ENCODE measurements around the gene FSD1.
"Not testable (repeated sequence)": the region's sequence is repeated elsewhere in the genome, so short reads cannot be mapped to it uniquely, and the experiment has no call there.

Gene FSD1

DNA sequence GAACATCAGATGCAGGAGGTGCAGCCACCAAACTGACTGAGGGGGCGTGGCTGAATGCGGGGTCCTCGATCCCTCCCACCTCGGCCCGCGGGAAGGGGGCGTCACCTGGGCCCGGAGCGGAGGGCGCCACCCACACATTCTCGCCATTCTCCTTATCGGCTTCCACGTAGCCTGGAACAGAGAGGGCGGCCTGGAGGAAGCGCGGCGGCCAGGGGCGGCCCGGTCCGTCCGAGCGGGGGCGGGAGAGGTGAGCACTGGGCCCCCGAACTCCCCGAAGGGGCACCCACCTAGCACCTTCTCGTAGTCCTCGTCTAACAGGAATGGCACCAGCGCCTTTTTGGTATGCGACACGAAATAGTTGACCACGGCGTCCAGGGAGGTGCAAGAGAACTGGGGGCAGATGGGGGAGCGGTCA, 22.4 kb downstream of the FSD1 start:
- Histone ChIP-seq H3K27ac (ENCODE audit: low read length) (no peak overlapping the region), H3K27me3 (ENCODE audit: low read depth, low read length) (no peaks in the 10 kb centered on the region), H3K9ac (ENCODE audit: low read length) (no peak overlapping the region), H2AFZ (ENCODE audit: low read depth, low read length) (no peak overlapping the region), H3K9me3 (ENCODE audit: insufficient read depth, low read length) (no peaks in the 10 kb centered on the region), H3K79me2 (ENCODE audit: low read length) (no peaks in the 10 kb centered on the region), H3K4me2 (ENCODE audit: low read length) (no peak overlapping the region), H4K20me1 (ENCODE audit: insufficient read depth, low read length) (no peaks in the 10 kb centered on the region), H3K4me1 (ENCODE audit: low read length) (no peaks in the 10 kb centered on the region), H3K4me3 (ENCODE audit: low read length) (no peak overlapping the region), H3K36me3 (replicated peaks; ENCODE audit: low read depth, low read length) (no peaks in the 10 kb centered on the region)
- TF ChIP-seq EZH2phosphoT487 (IDR thresholded peaks at IDR 0.05; ENCODE audit: low read depth) = no peak
- TF ChIP-seq, protein P1, sequence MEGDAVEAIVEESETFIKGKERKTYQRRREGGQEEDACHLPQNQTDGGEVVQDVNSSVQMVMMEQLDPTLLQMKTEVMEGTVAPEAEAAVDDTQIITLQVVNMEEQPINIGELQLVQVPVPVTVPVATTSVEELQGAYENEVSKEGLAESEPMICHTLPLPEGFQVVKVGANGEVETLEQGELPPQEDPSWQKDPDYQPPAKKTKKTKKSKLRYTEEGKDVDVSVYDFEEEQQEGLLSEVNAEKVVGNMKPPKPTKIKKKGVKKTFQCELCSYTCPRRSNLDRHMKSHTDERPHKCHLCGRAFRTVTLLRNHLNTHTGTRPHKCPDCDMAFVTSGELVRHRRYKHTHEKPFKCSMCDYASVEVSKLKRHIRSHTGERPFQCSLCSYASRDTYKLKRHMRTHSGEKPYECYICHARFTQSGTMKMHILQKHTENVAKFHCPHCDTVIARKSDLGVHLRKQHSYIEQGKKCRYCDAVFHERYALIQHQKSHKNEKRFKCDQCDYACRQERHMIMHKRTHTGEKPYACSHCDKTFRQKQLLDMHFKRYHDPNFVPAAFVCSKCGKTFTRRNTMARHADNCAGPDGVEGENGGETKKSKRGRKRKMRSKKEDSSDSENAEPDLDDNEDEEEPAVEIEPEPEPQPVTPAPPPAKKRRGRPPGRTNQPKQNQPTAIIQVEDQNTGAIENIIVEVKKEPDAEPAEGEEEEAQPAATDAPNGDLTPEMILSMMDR (IDR thresholded peaks at IDR 0.05; ENCODE audit: low read depth, low read length) = no peak

DNA sequence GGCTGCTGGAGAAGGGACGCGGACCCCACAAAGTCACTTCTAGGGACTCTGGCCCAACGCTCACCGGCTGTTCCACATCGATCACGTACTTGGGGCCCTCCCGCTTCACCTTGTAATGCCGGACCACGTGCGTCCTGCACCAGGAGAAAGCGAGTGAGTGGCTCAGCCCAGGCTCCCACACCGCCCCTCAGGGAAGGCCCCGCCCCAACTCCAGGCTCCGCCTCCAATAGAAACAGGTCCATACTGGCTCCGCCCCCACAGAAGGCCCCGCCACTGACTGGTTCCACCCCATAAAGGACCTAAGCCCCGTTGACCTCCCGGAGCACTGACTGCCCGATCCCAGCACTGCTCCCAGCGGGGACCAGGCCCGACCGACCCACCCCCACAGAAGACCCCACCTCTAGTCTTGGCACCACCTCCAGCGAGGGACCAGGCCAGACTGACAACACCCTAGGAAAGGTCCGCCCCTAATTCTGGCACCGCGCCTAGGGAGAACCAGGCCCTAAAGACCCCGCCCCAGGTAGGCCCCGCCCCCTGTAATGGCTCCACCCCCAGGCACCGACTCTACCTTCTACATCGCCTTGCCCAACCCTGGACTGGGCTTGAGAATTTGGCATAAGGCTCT, 23.0 kb downstream of the FSD1 start:
- H3K4me1 ChIP-seq (ENCODE audit: low read length) = no peaks in the 10 kb centered on the region
- TF ChIP-seq, protein P1 (IDR thresholded peaks at IDR 0.05; ENCODE audit: low read depth, low read length) = no peak
- TF ChIP-seq EZH2phosphoT487 (IDR thresholded peaks at IDR 0.05; ENCODE audit: low read depth) = no peak
- H3K27me3 ChIP-seq (ENCODE audit: low read depth, low read length) = no peaks in the 10 kb centered on the region
- H3K9me3 ChIP-seq (ENCODE audit: insufficient read depth, low read length) = no peaks in the 10 kb centered on the region
- H3K36me3 ChIP-seq (replicated peaks; ENCODE audit: low read depth, low read length) = no peaks in the 10 kb centered on the region
- no peak overlapping the region for H3K4me2 ChIP-seq (ENCODE audit: low read length)
- H3K4me3 ChIP-seq (ENCODE audit: low read length) = no peak overlapping the region
- no peak overlapping the region for H2AFZ ChIP-seq (ENCODE audit: low read depth, low read length)
- no peak overlapping the region for H3K9ac ChIP-seq (ENCODE audit: low read length)
- H3K27ac ChIP-seq (ENCODE audit: low read length) = no peak overlapping the region
- no peaks in the 10 kb centered on the region for H4K20me1 ChIP-seq (ENCODE audit: insufficient read depth, low read length)
- H3K79me2 ChIP-seq (ENCODE audit: low read length) = no peaks in the 10 kb centered on the region

DNA sequence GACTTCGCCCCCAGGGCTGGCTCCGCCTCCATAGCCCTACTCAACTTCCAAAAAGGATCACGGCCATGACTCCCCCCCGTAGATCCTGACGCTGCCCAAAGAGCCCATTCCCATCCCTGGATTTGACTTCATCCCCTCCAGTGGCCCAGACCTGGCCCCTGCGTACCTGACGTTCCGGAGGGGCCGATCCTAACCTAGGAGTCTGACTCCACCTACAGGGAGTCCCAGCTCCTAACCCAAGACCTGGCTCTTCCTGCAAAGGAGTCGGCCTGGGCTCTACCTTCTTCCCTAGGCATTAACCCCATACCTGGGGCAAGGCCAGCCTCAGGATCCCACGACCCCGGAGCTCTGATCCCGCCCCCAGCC, 23.5 kb downstream of the FSD1 start:
- H3K27ac ChIP-seq (ENCODE audit: low read length) = no peak overlapping the region

DNA sequence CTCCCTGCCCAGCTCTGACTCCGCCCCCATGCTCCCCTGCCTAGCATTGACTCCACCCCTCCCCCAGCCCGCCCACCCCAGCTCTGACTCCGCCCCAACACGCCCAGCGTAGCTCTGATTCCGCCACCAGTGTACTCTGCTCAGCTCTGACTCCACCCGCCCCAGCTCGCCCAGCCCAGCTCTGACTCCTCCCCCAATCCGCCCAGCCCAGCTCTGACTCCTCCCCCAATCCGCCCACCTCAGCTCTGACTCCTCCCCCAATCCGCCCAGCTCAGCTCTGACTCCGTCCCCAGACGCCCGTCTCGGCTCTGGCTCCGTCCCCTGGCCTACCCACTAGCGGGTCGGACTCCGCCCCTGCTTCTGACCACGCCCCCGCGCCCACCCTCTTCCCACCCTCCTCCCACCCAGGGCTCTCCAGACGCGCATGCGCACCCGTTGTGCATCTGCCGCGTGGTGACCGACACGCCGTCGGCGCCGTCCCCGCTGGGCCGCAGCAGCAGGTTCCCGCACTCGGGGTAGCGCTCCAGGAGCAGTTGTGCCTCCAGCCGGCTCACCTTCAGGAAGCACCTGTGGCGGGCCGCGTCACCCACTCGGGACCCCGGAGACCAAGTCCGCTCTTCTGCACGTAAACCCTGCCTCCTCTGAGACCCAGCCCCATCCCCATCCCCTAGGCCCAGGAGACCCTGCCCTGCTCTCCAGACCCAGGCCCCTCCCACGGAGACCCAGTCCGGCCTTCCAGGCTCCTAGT, 24.0 kb downstream of the FSD1 start:
- no peak overlapping the region for H2AFZ ChIP-seq (ENCODE audit: low read depth, low read length)
- H3K9ac ChIP-seq (ENCODE audit: low read length) = no peak overlapping the region
- no peak overlapping the region for H3K4me2 ChIP-seq (ENCODE audit: low read length)

More for the DNA sequence above, 23.5 kb downstream of the FSD1 start:
- no peaks in the 10 kb centered on the region for H3K27me3 ChIP-seq (ENCODE audit: low read depth, low read length)
- H3K9me3 ChIP-seq (ENCODE audit: insufficient read depth, low read length) = no peaks in the 10 kb centered on the region
- no peaks in the 10 kb centered on the region for H3K4me1 ChIP-seq (ENCODE audit: low read length)
- H2AFZ ChIP-seq (ENCODE audit: low read depth, low read length) = no peak overlapping the region
- H3K4me2 ChIP-seq (ENCODE audit: low read length) = no peak overlapping the region
- H3K36me3 ChIP-seq (replicated peaks; ENCODE audit: low read depth, low read length) = no peaks in the 10 kb centered on the region
- no peaks in the 10 kb centered on the region for H4K20me1 ChIP-seq (ENCODE audit: insufficient read depth, low read length)
- H3K4me3 ChIP-seq (ENCODE audit: low read length) = no peak overlapping the region
- TF ChIP-seq EZH2phosphoT487 (IDR thresholded peaks at IDR 0.05; ENCODE audit: low read depth) = no peak
- TF ChIP-seq, protein P1 (IDR thresholded peaks at IDR 0.05; ENCODE audit: low read depth, low read length) = no peak
- no peaks in the 10 kb centered on the region for H3K79me2 ChIP-seq (ENCODE audit: low read length)
- H3K9ac ChIP-seq (ENCODE audit: low read length) = no peak overlapping the region

DNA sequence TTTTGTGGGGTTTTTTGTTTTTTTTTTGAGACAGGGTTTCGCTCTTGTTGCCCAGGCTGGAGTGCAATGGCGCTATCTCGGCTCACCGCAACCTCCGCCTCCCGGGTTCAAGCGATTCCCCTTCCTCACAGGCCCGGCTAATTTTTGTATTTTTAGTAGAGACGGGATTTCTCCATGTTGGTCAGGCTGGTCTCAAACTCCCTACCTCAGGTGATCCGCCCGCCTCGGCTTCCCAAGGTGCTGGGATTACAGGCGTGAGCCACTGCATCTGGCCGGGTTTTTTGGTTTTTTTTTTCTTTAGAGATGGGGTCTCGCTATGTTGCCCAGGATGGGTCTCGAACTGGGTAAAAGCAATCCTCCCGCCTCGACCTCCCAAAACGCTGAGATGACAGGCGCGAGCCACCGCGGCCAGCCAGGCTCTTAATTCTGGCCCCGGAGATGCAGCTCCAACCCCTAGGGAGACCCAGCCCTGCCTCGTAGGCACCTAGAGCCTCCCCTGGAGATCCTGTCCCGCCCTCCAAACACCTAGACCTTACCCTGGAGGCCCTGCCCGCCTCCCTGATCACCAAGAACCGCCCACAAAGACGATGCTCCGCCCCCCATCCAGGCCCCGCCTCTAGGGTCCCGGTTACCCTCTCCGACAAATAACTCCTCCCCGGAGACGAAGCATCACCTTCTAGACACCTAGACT, 24.7 kb downstream of the FSD1 start:
- H3K9ac ChIP-seq (ENCODE audit: low read length); H3K4me3 ChIP-seq (ENCODE audit: low read length); H4K20me1 ChIP-seq (ENCODE audit: insufficient read depth, low read length); H3K36me3 ChIP-seq (replicated peaks; ENCODE audit: low read depth, low read length); H3K4me2 ChIP-seq (ENCODE audit: low read length); H3K27ac ChIP-seq (ENCODE audit: low read length); H3K79me2 ChIP-seq (ENCODE audit: low read length); H3K4me1 ChIP-seq (ENCODE audit: low read length); H2AFZ ChIP-seq (ENCODE audit: low read depth, low read length); H3K9me3 ChIP-seq (ENCODE audit: insufficient read depth, low read length); H3K27me3 ChIP-seq (ENCODE audit: low read depth, low read length): not testable (repeated sequence)

More for the DNA sequence above, 24.0 kb downstream of the FSD1 start:
- Histone ChIP-seq H3K36me3 (replicated peaks; ENCODE audit: low read depth, low read length) (no peaks in the 10 kb centered on the region), H3K27ac (ENCODE audit: low read length) (no peak overlapping the region), H4K20me1 (ENCODE audit: insufficient read depth, low read length) (no peaks in the 10 kb centered on the region), H3K79me2 (ENCODE audit: low read length) (no peaks in the 10 kb centered on the region), H3K27me3 (ENCODE audit: low read depth, low read length) (no peaks in the 10 kb centered on the region), H3K4me3 (ENCODE audit: low read length) (no peak overlapping the region), H3K4me1 (ENCODE audit: low read length) (no peaks in the 10 kb centered on the region), H3K9me3 (ENCODE audit: insufficient read depth, low read length) (no peaks in the 10 kb centered on the region)
- no peak for TF ChIP-seq EZH2phosphoT487 (IDR thresholded peaks at IDR 0.05; ENCODE audit: low read depth)
- TF ChIP-seq, protein P1 (IDR thresholded peaks at IDR 0.05; ENCODE audit: low read depth, low read length) = no peak

Measured in OCI-LY3 (cell line).